D721Med (cell line): ENCODE results near the gene PRKD2.

Experiments used
- DNase-seq: peaks from one replicate; pipeline ENCODE4 v3.0.0; 2011; ENCODE audit warnings: low spot score; ENCODE audit not compliant: insufficient read length
- FAIRE-seq: peaks from 2 replicates; lab custom pipeline; 2011; peaks lifted over from hg19 to GRCh38; lab: Jason Lieb, UNC
- TF ChIP-seq, protein P1 (sequence below): IDR thresholded peaks from 2 replicates; pipeline ENCODE4 v1.5.1; 2012; ENCODE audit warnings: mild to moderate bottlenecking, control low read depth; ENCODE audit not compliant: insufficient read depth; ENCODE audit errors: missing control alignments

PRKD2 gene

GRCh38 chr19:46648961-46649960 lies 67.7 kb downstream of the PRKD2 start:
- FAIRE-seq (no peak), DNase-seq (peak; percentile 85)
- TF ChIP-seq, protein P1, sequence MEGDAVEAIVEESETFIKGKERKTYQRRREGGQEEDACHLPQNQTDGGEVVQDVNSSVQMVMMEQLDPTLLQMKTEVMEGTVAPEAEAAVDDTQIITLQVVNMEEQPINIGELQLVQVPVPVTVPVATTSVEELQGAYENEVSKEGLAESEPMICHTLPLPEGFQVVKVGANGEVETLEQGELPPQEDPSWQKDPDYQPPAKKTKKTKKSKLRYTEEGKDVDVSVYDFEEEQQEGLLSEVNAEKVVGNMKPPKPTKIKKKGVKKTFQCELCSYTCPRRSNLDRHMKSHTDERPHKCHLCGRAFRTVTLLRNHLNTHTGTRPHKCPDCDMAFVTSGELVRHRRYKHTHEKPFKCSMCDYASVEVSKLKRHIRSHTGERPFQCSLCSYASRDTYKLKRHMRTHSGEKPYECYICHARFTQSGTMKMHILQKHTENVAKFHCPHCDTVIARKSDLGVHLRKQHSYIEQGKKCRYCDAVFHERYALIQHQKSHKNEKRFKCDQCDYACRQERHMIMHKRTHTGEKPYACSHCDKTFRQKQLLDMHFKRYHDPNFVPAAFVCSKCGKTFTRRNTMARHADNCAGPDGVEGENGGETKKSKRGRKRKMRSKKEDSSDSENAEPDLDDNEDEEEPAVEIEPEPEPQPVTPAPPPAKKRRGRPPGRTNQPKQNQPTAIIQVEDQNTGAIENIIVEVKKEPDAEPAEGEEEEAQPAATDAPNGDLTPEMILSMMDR: no peak

- TF ChIP-seq, protein P1: no peak
Measured at GRCh38 chr19:46648060-46648960, 68.6 kb downstream of the PRKD2 start.

GRCh38 chr19:46646402-46646801 lies 70.5 kb downstream of the PRKD2 start:
- TF ChIP-seq, protein P1: no peak
- DNase-seq: no peak
- FAIRE-seq: no peak

More at GRCh38 chr19:46648060-46648960, 68.6 kb downstream of the PRKD2 start:
- DNase-seq (no peak), FAIRE-seq (no peak)

GRCh38 chr19:46644720-46645119 lies 72.2 kb downstream of the PRKD2 start:
- FAIRE-seq (no peak), DNase-seq (no peak)
- TF ChIP-seq, protein P1: no peak

DNA sequence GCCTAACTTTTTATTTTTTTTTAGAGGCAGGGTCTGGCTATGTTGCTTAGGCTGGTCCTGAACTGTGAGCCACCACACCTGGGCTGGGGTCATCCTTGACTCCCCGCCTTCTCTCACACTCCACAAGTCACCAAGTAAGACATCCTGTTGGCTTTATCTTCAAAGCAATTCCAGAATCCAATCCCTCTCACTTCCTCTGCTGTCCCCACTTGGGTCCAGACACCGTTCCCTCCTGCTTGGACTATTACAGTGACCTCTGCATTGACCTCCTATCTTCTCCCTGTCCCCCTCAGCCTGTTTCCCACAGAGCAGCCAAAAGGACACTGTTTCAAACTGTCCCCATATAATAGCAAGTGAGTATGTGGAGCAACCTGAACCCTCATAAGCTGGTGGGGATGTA lies 76.3 kb downstream of the PRKD2 start:
- TF ChIP-seq, protein P1: no peak
- DNase-seq: no peak
- FAIRE-seq: no peak

DNA sequence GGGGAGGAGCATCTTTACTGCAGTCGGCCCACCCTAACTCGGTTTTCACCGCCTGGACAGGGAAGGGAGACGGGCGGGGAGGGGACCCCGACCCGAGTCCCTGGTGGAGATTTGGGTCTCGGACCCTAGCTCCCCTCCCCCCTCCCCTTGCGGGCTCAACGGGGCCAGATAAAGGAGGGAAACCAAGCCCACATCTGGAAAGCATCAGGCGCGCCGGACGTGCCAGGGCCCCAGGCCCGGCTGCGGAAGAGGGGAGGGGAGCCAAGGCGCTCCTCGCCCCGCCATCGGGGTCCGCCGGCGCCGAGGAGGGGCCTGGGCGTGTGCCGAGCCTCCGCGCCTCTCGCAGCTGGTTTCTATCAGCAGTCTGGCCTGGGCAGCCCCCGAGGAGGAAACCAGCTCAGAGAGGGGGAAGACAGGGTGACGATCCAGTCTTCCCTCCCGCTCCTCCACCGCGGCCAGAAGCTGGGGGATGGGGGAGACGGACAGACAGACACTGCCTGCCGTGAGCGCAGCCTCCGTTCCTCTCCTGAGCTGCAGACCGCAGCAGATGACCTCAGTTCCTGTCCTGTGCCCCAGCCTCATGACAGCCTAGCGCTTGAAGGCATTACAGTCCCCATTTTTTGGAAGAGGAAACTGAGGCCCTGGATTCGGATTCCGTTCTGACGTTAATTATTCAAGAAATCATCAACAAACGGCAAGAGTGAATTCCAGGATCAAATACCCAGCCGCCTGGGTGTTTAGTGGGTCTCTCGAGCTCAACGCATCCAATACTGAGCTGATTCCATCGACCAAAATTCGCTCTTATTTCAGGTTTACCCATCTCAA lies 77.3 kb downstream of the PRKD2 start:
- TF ChIP-seq, protein P1: no peak
- DNase-seq: no peak
- FAIRE-seq: no peak
